Activated CD8-positive, alpha-beta memory T cell treated with anti-CD3 and anti-CD28 coated beads for 36 hours (primary cell): ENCODE results near the gene CDKN1B. TPM values are rescaled to one million over a fixed set of nuclear protein-coding genes. Genes with fewer than 3 reads are reported as not detected.

Experiments used
- CTCF ChIA-PET: fragments of 350-600 bp; sonication (Branson Sonifier 250); formaldehyde crosslinking; loops from one replicate; lab custom pipeline; 2021; ENCODE audit warnings: antibody characterized with exemption; lab: Charles Lee
- POLR2A ChIA-PET: fragments of 350-600 bp; sonication (Branson Sonifier 250); formaldehyde crosslinking; loops from one replicate; lab custom pipeline; 2021; ENCODE audit warnings: antibody characterized with exemption; lab: Charles Lee
- total RNA-seq, 2 experiments: library from RNA; stranded (reverse); gene quantifications; one replicate each; pipeline ENCODE4 v1.2.3, GENCODE V29; 2021

Gene CDKN1B
- total RNA-seq, 2 experiments from 2014 or later = 33.5 to 33.8 TPM

GRCh38 chr12:12734054-12734453 lies 16.9 kb downstream of the CDKN1B start:
- ChIA-PET POLR2A (interaction anchor here (3.7 kb wide), 1 partner anchor 8 kb away, joined by 36 read pairs; no protein-coding TSS in a partner anchor), CTCF (interaction anchor here (0.6 kb wide), 1 partner anchor 140 kb away, joined by 4 read pairs; no protein-coding TSS in a partner anchor)

DNA sequence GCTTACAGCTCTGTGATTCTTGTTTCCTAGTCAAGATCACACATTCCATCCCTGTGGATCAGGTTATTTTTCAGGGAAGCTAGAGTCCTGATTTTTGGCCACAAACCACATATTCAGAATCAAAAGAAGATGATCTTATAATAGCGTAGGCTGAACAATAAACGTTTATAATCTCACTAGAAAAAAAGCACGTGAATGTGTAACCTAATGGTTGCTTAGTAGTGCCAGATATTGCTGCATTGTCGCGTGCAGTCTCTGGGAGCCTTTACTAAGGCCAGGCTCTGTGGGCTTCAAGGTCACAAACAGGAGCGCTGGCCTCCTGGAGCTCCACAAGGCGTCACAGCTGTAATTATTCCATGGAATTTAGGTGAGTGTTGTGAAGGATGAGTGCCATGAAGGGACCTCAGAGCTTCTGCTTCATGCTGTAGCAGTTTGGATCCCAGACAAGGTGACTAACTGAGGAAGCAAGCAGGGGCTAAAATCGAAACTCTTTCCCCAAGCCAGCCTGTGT lies 17.4 kb downstream of the CDKN1B start:
- ChIA-PET CTCF (interaction anchor here (0.6 to 1.3 kb wide), 2 partner anchors 8 to 141 kb away, joined by 4 to 6 read pairs; no protein-coding TSS in a partner anchor), POLR2A (interaction anchor here (0.6 to 3.7 kb wide), 2 partner anchors 8 to 178 kb away, joined by 4 to 36 read pairs; no protein-coding TSS in a partner anchor)

DNA sequence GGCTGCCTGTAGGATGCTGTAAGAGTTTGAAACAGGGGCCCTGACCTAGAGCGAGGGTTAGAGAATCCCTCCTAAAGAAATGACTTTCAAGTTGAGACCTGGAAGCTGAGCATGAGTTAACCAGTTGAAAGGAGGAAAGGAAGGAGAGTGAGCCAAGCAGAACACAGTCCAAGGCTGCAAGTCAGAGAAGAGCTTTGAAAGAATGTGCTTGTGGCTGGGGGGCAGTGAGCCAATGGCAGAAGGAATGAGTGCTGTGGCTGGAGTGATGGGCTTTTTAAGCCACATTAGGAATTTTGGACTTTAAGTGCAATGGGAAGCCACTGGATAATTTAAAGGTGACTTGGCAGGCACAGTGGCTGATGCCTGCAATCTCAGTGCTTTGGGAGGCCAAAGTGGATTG lies 18.1 kb downstream of the CDKN1B start:
- CTCF ChIA-PET = interaction anchor here (1.3 to 2.2 kb wide), 3 partner anchors 9 to 80 kb away, joined by 4 to 14 read pairs (median 6); no protein-coding TSS in a partner anchor
- POLR2A ChIA-PET = interaction anchor here (0.6 to 3.7 kb wide), 2 partner anchors 9 to 179 kb away, joined by 4 to 36 read pairs; no protein-coding TSS in a partner anchor

- ChIA-PET POLR2A (interaction anchor here (0.6 to 3.7 kb wide), 12 partner anchors 11 to 380 kb away, joined by 3 to 36 read pairs (median 4); partner anchors contain the start of genes BORCS5 and DDX47), CTCF (interaction anchor here (0.5 to 2.2 kb wide), 26 partner anchors 8 to 729 kb away, joined by 3 to 29 read pairs (median 3); partner anchors contain the start of genes DDX47 and MANSC1)
Measured at GRCh38 chr12:12736759-12737676, 19.9 kb downstream of the CDKN1B start.

- ChIA-PET POLR2A (interaction anchor here (1.3 kb wide), 1 partner anchor 76 kb away, joined by 5 read pairs; the partner anchor contains the start of gene DDX47), CTCF (interaction anchor here (0.7 to 2.0 kb wide), 2 partner anchors 12 to 161 kb away, joined by 3 to 29 read pairs; no protein-coding TSS in a partner anchor)
Measured at GRCh38 chr12:12738152-12738551, 21.0 kb downstream of the CDKN1B start.

GRCh38 chr12:12741660-12742059 lies 24.5 kb downstream of the CDKN1B start:
- ChIA-PET POLR2A (interaction anchor here (1.0 kb wide), 1 partner anchor 15 kb away, joined by 3 read pairs; no protein-coding TSS in a partner anchor), CTCF (interaction anchor here (0.9 kb wide), 1 partner anchor 96 kb away, joined by 3 read pairs; no protein-coding TSS in a partner anchor)

- ChIA-PET POLR2A (no interaction called here), CTCF (interaction anchor here (0.7 to 1.8 kb wide), 2 partner anchors 8 to 1266 kb away, joined by 3 to 8 read pairs; no protein-coding TSS in a partner anchor)
Measured at GRCh38 chr12:12744546-12745305, 27.6 kb downstream of the CDKN1B start.

DNA sequence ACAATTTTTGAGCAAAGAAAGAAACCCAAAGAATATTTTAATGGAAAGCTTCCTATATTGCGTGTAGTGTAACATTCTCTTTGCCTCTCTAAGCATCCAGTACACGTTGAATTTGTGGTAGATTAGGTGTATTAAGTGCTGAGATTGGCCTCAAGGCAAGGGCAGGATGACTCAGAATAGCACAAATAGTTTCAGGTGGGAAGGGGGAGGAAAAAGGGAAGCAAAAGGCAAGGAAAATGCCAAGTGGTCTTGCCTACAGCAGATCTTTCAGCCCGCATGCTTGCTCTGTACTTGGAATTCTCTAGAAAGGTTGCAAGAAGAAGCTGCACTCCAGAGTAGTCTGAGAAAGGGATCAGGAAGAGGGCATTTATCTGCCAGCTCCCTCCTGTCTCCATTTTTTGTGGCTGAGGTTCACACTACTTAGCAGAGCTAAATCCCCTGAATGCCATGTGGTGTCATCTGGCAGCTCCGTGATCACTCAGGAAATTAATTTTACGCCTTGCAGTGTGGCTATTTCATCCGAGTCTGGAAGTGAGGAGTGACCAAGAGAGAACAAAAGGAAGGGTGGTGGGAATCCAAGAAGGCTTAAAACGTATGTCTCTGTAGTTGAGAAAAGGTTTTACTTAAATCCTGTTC lies 28.5 kb downstream of the CDKN1B start:
- POLR2A ChIA-PET = no interaction called here
- CTCF ChIA-PET = interaction anchor here (1.8 kb wide), 1 partner anchor 9 kb away, joined by 8 read pairs; no protein-coding TSS in a partner anchor

GRCh38 chr12:12747278-12747677 lies 30.1 kb downstream of the CDKN1B start:
- ChIA-PET POLR2A (no interaction called here), CTCF (interaction anchor here (0.6 kb wide), 1 partner anchor 11 kb away, joined by 5 read pairs; no protein-coding TSS in a partner anchor)

- ChIA-PET CTCF (no interaction called here), POLR2A (no interaction called here)
Measured at GRCh38 chr12:12748044-12748443, 30.9 kb downstream of the CDKN1B start.

GRCh38 chr12:12749433-12749832 lies 32.3 kb downstream of the CDKN1B start:
- ChIA-PET POLR2A (no interaction called here), CTCF (no interaction called here)

- CTCF ChIA-PET = no interaction called here
- POLR2A ChIA-PET = no interaction called here
Measured at GRCh38 chr12:12755923-12756322, 38.8 kb downstream of the CDKN1B start.

GRCh38 chr12:12757121-12757520 lies 40.0 kb downstream of the CDKN1B start:
- ChIA-PET CTCF (no interaction called here), POLR2A (no interaction called here)

DNA sequence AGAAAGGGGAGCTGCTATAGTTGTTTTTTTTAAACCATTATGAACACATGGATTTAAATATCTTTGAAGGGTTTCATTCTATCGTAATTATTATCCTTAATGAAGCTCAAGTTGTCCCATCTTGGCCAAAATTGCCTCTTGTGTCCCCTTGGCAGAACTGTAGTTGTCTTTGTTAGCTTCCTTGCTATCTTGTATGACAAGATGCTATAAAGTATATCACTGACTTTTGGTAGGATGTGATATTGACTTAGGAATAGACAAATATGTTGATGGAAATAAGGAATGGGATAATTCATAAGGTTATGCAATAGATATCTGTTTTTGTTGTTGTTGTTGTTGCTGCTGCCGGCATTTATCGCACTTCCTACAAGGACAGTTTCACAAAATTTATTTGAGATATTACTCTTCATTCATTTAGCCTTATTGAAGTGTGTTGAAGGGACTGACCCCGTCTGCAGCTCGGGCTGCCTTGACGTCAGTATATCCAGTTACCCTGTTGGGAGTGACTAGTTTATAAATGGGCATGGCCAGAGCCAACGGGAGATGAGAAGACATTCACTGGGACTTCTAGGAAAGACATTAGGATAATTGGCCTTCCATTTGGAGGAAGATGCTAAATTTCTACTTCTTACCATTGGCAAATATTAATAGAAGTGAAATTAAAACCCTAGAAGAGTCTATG lies 42.2 kb downstream of the CDKN1B start:
- POLR2A ChIA-PET = no interaction called here
- CTCF ChIA-PET = no interaction called here

DNA sequence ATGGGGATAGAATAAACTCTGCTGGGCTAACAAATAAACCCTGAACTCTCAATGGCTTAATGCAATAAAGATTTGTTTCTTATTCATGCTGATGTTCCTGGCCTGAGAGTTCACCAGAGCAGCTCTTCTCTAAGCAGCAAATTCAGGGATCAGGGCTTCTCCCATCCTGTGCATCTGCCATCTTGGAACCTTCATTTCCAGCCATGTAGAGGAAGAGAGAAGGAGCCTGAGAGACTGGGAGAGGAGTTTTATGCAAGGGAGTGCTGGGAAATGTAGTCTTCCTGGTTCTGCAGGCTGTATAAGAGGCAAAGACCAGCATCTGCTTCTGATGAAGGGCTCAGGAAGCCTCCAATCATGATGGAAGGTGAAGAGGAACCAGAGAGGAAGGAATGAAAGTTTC lies 47.7 kb downstream of the CDKN1B start:
- CTCF ChIA-PET = no interaction called here

DNA sequence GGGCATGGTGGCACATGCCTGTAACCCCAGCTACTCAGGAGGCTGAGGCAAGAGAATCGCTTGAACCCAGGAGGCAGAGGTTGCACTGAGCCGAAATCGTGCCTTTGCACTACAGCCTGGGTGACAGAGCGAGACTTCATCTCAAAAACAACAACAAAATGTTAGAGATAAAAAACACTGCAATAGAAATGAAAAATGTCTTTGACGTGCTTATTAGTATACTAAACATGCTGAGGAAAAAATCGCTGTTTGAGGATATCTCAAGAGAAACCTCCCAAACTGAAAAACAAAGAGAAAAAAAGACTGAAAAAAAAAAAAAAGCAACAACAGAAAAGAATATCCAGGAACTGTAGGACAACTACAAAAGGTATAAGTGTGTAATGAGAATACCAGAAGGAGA lies 53.1 kb downstream of the CDKN1B start:
- POLR2A ChIA-PET = no interaction called here

More for the DNA sequence above, 47.7 kb downstream of the CDKN1B start:
- POLR2A ChIA-PET = no interaction called here

More for the DNA sequence above, 53.1 kb downstream of the CDKN1B start:
- CTCF ChIA-PET = interaction anchor here (0.6 kb wide), 1 partner anchor 72 kb away, joined by 3 read pairs; no protein-coding TSS in a partner anchor
